ENCODE measurements around the gene FDX2.
"Not testable (repeated sequence)": the region's sequence is repeated elsewhere in the genome, so short reads cannot be mapped to it uniquely, and the experiment has no call there.

FDX2 gene

GRCh38 chr19:10339977-10340376, 24.2 kb upstream of the FDX2 start:
- POLR2A ChIA-PET: interaction anchor here (1.5 kb wide), 1 partner anchor 40 kb away, joined by 3 read pairs; the partner anchor contains the start of gene TYK2
- CTCF ChIA-PET: no interaction called here
- no peak for DNase-seq (ENCODE audit: extremely low spot score)
- TF ChIP-seq, protein P1, sequence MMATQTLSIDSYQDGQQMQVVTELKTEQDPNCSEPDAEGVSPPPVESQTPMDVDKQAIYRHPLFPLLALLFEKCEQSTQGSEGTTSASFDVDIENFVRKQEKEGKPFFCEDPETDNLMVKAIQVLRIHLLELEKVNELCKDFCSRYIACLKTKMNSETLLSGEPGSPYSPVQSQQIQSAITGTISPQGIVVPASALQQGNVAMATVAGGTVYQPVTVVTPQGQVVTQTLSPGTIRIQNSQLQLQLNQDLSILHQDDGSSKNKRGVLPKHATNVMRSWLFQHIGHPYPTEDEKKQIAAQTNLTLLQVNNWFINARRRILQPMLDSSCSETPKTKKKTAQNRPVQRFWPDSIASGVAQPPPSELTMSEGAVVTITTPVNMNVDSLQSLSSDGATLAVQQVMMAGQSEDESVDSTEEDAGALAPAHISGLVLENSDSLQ (IDR thresholded peaks at IDR 0.05): no peak
- no peak for TF ChIP-seq SP1 (IDR thresholded peaks at IDR 0.05)

DNA sequence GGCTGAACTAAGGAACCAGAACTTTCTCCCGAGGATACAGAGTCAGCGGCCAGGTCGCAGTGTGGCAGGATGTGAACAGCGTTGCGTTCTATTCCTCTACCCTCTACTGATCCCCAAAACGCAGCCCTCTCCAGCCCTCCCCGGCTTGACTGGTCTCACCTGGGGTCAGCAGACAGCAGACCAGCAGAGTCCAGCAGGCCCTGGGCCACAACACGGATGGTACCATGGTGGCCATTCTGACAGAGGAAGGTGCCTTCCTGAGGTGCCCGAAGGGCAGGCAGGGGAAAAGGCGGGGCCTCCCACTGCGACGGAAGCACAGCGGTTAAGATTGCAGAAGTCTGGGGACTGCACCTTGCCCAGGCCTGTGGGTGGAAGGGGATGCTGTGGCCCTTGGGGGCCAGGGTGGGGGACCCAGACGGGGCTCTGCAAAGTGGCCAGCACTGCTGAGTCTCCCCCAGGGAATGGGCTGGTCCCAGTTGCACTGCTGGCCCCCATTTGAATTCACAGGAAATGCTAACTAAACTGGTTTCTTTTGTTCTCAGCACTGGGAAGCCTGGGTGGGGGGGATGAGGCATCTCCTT, 23.7 kb upstream of the FDX2 start, which contains the start of gene ICAM3:
ICAM3 (minus strand) TSS at position 245 of the 581 bp plus-strand sequence; CDS start at position 235, 10 bp downstream.
- DNase-seq (ENCODE audit: extremely low spot score): no peak
- ChIA-PET POLR2A (interaction anchor here (1.5 kb wide), 1 partner anchor 41 kb away, joined by 3 read pairs; the partner anchor contains the start of gene TYK2), CTCF (no interaction called here)
- TF ChIP-seq, protein P1 (IDR thresholded peaks at IDR 0.05): no peak
- no peak for TF ChIP-seq HDGF (IDR thresholded peaks at IDR 0.05; ENCODE audit: borderline replicate concordance)
- TF ChIP-seq FOXA1 (IDR thresholded peaks at IDR 0.05): no peak
- no peak for TF ChIP-seq FOXM1 (IDR thresholded peaks at IDR 0.05; ENCODE audit: borderline replicate concordance)
- TF ChIP-seq SP1 (IDR thresholded peaks at IDR 0.05): no peak
- TF ChIP-seq ARNT (IDR thresholded peaks at IDR 0.05): no peak
- no peak for TF ChIP-seq SUZ12 (IDR thresholded peaks at IDR 0.05)
- TF ChIP-seq NFRKB (IDR thresholded peaks at IDR 0.05): no peak
- no peak for TF ChIP-seq CTBP1 (IDR thresholded peaks at IDR 0.05; ENCODE audit: borderline replicate concordance)
- TF ChIP-seq LEF1 (IDR thresholded peaks at IDR 0.05; ENCODE audit: borderline replicate concordance): no peak
- no peak for TF ChIP-seq L3MBTL2 (conservative IDR thresholded peaks at IDR 0.05)
- TF ChIP-seq TARDBP (IDR thresholded peaks at IDR 0.05): no peak
- TF ChIP-seq BHLHE40 (IDR thresholded peaks at IDR 0.05; ENCODE audit: borderline replicate concordance): no peak
- TF ChIP-seq FOXK2 (IDR thresholded peaks at IDR 0.05): no peak

DNA sequence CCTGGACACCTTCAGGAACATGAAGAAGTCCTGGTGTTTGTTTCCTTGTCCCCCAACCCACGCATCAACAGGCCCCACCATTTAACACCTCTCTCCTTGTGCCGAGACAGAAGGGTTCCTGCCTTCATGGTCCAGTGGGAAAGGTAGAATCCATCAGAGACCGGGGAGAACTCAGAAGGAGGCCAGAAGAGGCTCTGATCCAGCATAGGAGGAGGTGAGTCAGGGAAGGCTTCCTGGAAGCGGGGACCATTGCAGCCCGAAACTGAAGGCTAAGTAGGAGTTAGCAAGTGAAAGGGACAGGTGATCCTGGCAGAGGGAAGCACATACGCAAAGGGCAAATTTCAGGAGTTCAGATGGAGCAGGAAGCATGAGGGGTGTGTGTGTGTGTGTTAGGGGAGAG, 23.1 kb upstream of the FDX2 start:
- CTCF ChIA-PET: interaction anchor here (0.7 kb wide), 1 partner anchor 31 kb away, joined by 3 read pairs; no protein-coding TSS in a partner anchor
- TF ChIP-seq ZNF384 (IDR thresholded peaks at IDR 0.05) (no peak), FOXA1 (IDR thresholded peaks at IDR 0.05) (no peak), ELF4 (IDR thresholded peaks at IDR 0.05) (no peak), ARNT (IDR thresholded peaks at IDR 0.05) (no peak), SUZ12 (IDR thresholded peaks at IDR 0.05) (no peak), CTBP1 (IDR thresholded peaks at IDR 0.05; ENCODE audit: borderline replicate concordance) (no peak), BHLHE40 (IDR thresholded peaks at IDR 0.05; ENCODE audit: borderline replicate concordance) (no peak), NFRKB (IDR thresholded peaks at IDR 0.05) (no peak), SP1 (IDR thresholded peaks at IDR 0.05) (no peak), L3MBTL2 (conservative IDR thresholded peaks at IDR 0.05) (no peak), FOXK2 (IDR thresholded peaks at IDR 0.05) (no peak), TARDBP (IDR thresholded peaks at IDR 0.05) (no peak), HDGF (IDR thresholded peaks at IDR 0.05; ENCODE audit: borderline replicate concordance) (no peak), LEF1 (IDR thresholded peaks at IDR 0.05; ENCODE audit: borderline replicate concordance) (no peak), FOXM1 (IDR thresholded peaks at IDR 0.05; ENCODE audit: borderline replicate concordance) (no peak)
- TF ChIP-seq, protein P1 (IDR thresholded peaks at IDR 0.05): no peak
- DNase-seq (ENCODE audit: extremely low spot score): no peak
- POLR2A ChIA-PET: no interaction called here

DNA sequence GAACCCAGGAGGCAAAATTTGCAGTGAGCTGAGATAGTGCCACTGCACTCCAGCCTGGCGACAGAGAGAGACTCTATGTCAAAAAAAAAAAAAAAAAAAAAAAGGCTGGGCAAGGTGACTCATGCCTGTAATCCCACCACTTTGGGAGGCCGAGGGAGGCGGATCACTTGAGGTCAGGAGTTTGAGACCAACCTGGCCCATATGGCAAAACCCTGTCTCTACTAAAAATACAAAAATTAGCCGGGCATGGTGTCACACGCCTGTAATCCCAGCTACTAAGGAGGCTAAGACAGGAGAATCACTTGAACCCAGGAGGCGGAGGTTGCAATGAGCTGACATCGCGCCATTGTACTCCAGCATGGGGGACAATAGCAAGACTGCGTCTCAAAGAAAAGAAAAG, 20.9 kb upstream of the FDX2 start:
- POLR2A ChIA-PET; CTCF ChIA-PET; DNase-seq (ENCODE audit: extremely low spot score): not testable (repeated sequence)

DNA sequence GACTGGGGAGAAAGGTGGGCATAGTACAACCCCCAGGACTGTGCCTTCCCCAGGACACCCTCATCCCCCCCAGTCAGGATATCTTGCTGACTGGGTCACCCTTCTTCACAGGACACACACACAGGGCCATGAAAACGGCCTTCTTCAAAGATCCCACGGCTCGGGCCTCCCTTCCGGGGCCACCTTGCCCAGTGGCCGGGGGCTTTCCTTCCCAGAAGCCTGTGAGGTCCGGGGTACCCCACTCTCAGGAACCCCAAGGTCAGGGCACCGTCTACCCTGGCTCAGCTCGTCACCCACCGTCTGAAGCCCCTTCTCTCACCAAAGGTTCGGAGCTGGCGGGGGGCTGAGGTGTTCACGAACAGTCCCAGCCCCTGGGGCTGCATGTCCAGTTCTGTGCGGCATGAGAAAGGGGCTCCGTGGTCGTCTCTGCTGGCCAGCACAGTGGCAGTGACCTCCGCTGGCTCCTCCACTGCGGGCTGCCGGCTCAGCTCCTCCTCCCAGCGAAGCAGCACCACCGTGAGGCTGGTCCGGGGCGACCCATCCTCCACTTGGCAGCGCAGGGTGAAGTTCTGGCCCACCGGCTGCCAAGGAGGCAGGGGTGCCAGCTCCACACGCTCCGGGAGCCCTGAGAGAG, 19.7 kb upstream of the FDX2 start:
- POLR2A ChIA-PET: interaction anchor here (0.6 to 2.9 kb wide), 3 partner anchors 20 to 47 kb away, joined by 3 to 41 read pairs (median 23); partner anchors contain the start of genes FDX2, ICAM4, ICAM5 and TYK2
- no peak for TF ChIP-seq SUZ12 (IDR thresholded peaks at IDR 0.05)
- TF ChIP-seq ARNT (IDR thresholded peaks at IDR 0.05): no peak
- no peak for TF ChIP-seq ZNF384 (IDR thresholded peaks at IDR 0.05)
- TF ChIP-seq L3MBTL2 (conservative IDR thresholded peaks at IDR 0.05): no peak
- TF ChIP-seq ELF4 (IDR thresholded peaks at IDR 0.05): no peak
- no peak for TF ChIP-seq FOXA1 (IDR thresholded peaks at IDR 0.05)
- TF ChIP-seq, protein P1 (IDR thresholded peaks at IDR 0.05): no peak
- TF ChIP-seq NFRKB (IDR thresholded peaks at IDR 0.05): no peak
- TF ChIP-seq BHLHE40 (IDR thresholded peaks at IDR 0.05; ENCODE audit: borderline replicate concordance): no peak
- no peak for TF ChIP-seq FOXK2 (IDR thresholded peaks at IDR 0.05)
- TF ChIP-seq CTBP1 (IDR thresholded peaks at IDR 0.05; ENCODE audit: borderline replicate concordance): no peak
- CTCF ChIA-PET: interaction anchor here (0.9 kb wide), 1 partner anchor 55 kb away, joined by 3 read pairs; no protein-coding TSS in a partner anchor
- DNase-seq (ENCODE audit: extremely low spot score): no peak

All from HEK293T (cell line).